A673 (cell line): Measurements from ENCODE around the gene LRBA.

Experiments used
- EZH2 ChIP-seq: fragments of 200-600 bp; sonication (generic); IDR thresholded peaks from 2 replicates; pipeline ENCODE4 v1.6.1; 2017; ENCODE audit warnings: borderline replicate concordance, low read depth, mild to moderate bottlenecking, mixed read lengths, antibody characterized with exemption, low read length; ENCODE audit not compliant: poor library complexity, severe bottlenecking
- TF ChIP-seq, protein P1 (sequence below): fragments of 300-800, 200-600 bp; sonication (generic); conservative IDR thresholded peaks from 2 replicates; pipeline ENCODE4 v1.5.1; 2017; ENCODE audit warnings: low read depth, mild to moderate bottlenecking, antibody characterized with exemption, low read length, moderate library complexity, mixed read lengths

DNA sequence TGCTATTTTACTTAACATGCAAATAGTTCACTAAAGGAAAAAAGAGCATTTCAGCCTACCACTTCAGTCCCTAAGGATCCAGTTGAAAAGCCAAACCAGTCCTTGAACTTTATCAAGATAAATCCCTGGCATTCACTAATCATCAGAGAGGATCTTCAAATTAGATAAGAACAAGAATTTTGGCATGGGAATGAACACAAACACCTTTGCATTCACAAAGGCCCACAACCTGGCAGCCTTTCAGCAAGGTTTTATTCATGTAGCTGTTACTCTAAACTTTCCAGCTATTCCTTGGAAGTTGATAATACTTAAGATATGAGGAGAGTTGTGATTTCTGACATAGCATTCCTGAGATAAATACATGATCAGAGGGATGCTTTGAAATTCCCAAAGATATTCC, 193.4 kb downstream of the LRBA start:
- TF ChIP-seq, protein P1, sequence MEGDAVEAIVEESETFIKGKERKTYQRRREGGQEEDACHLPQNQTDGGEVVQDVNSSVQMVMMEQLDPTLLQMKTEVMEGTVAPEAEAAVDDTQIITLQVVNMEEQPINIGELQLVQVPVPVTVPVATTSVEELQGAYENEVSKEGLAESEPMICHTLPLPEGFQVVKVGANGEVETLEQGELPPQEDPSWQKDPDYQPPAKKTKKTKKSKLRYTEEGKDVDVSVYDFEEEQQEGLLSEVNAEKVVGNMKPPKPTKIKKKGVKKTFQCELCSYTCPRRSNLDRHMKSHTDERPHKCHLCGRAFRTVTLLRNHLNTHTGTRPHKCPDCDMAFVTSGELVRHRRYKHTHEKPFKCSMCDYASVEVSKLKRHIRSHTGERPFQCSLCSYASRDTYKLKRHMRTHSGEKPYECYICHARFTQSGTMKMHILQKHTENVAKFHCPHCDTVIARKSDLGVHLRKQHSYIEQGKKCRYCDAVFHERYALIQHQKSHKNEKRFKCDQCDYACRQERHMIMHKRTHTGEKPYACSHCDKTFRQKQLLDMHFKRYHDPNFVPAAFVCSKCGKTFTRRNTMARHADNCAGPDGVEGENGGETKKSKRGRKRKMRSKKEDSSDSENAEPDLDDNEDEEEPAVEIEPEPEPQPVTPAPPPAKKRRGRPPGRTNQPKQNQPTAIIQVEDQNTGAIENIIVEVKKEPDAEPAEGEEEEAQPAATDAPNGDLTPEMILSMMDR: no peak
- TF ChIP-seq EZH2: no peak
